Ishikawa (cell line): ENCODE results near the gene C11orf24.
A peak's percentile ranks its signal among the peaks of the same experiment; 100 is the strongest.

Experiments used
- CEBPB ChIP-seq: IDR thresholded peaks from 2 replicates; pipeline ENCODE4 v1.6.1; 2012
- CREB1 ChIP-seq: IDR thresholded peaks from 2 replicates; pipeline ENCODE4 v1.6.1; 2012; ENCODE audit warnings: low read depth
- EGR1 ChIP-seq: IDR thresholded peaks from 2 replicates; pipeline ENCODE4 v1.6.1; 2012
- EP300 ChIP-seq: IDR thresholded peaks from 2 replicates; pipeline ENCODE4 v1.6.1; 2012; ENCODE audit warnings: borderline replicate concordance
- FOXM1 ChIP-seq: IDR thresholded peaks from 2 replicates; pipeline ENCODE4 v1.6.1; 2012; ENCODE audit warnings: low read depth, borderline replicate concordance
- MAX ChIP-seq: IDR thresholded peaks from 2 replicates; pipeline ENCODE4 v1.6.1; 2012
- NFIC ChIP-seq: IDR thresholded peaks from 2 replicates; pipeline ENCODE4 v1.6.1; 2012
- RAD21 ChIP-seq: IDR thresholded peaks from 2 replicates; pipeline ENCODE4 v1.6.1; 2012; ENCODE audit warnings: low read depth
- REST ChIP-seq: IDR thresholded peaks from 2 replicates; pipeline ENCODE4 v1.6.1; 2012; ENCODE audit warnings: low read depth, mild to moderate bottlenecking
- TAF1 ChIP-seq: IDR thresholded peaks from 2 replicates; pipeline ENCODE4 v1.6.1; 2012; ENCODE audit warnings: low read depth, mild to moderate bottlenecking
- TCF12 ChIP-seq: IDR thresholded peaks from 2 replicates; pipeline ENCODE4 v1.6.1; 2012; ENCODE audit warnings: low read depth
- TEAD4 ChIP-seq: IDR thresholded peaks from 2 replicates; pipeline ENCODE4 v1.6.1; 2012
- USF1 ChIP-seq: IDR thresholded peaks from 2 replicates; pipeline ENCODE4 v1.6.1; 2012
- YY1 ChIP-seq: IDR thresholded peaks from 2 replicates; pipeline ENCODE4 v1.6.1; 2012; ENCODE audit warnings: low read depth
- ZBTB7A ChIP-seq: IDR thresholded peaks from 2 replicates; pipeline ENCODE4 v1.6.1; 2012; ENCODE audit warnings: low read depth

The C11orf24 gene

GRCh38 chr11:68302670-68303069 lies 30.9 kb upstream of the C11orf24 start:
- TF ChIP-seq CREB1, result no peak
- TF ChIP-seq ZBTB7A, result no peak
- no peak for TF ChIP-seq USF1
- no peak for TF ChIP-seq CEBPB
- TF ChIP-seq MAX, result no peak
- no peak for TF ChIP-seq REST
- TF ChIP-seq EGR1, result no peak
- TF ChIP-seq YY1, result no peak
- TF ChIP-seq TEAD4, result no peak
- TF ChIP-seq TCF12, result no peak
- TF ChIP-seq FOXM1, result no peak
- TF ChIP-seq RAD21, result no peak
- TF ChIP-seq NFIC, result no peak
- TF ChIP-seq EP300, result no peak
- no peak for TF ChIP-seq TAF1

GRCh38 chr11:68302256-68302655 lies 30.5 kb upstream of the C11orf24 start:
- TF ChIP-seq TEAD4 (no peak), YY1 (no peak), RAD21 (no peak), USF1 (no peak), REST (no peak)

- TF ChIP-seq YY1, result no peak
- no peak for TF ChIP-seq TEAD4
Measured at GRCh38 chr11:68300076-68300830, 28.5 kb upstream of the C11orf24 start.

- no peak for TF ChIP-seq YY1
- no peak for TF ChIP-seq EP300
- TF ChIP-seq RAD21, result no peak
- TF ChIP-seq EGR1, result no peak
- no peak for TF ChIP-seq TEAD4
- TF ChIP-seq USF1, result no peak
- no peak for TF ChIP-seq TCF12
- TF ChIP-seq TAF1, result no peak
- TF ChIP-seq CEBPB, result no peak
- no peak for TF ChIP-seq MAX
- TF ChIP-seq FOXM1, result no peak
- no peak for TF ChIP-seq NFIC
Measured at GRCh38 chr11:68298659-68299516, 27.1 kb upstream of the C11orf24 start.

- peak; percentile 91 for TF ChIP-seq RAD21
- TF ChIP-seq EP300, result no peak
- TF ChIP-seq EGR1, result 0 out of 2 replicates have a peak, but pooled peaks have one; percentile 41
- TF ChIP-seq REST, result no peak
- no peak for TF ChIP-seq TAF1
- TF ChIP-seq ZBTB7A, result peak; percentile 19; the same call in 1 of the 2 replicates
- peak; percentile 35; the same call in 1 of the 2 replicates for TF ChIP-seq MAX
- no peak for TF ChIP-seq TEAD4
Measured at GRCh38 chr11:68297812-68298658, 26.3 kb upstream of the C11orf24 start.
